Measurements from ENCODE around the gene CLEC20A. TPM values are rescaled to one million over a fixed set of nuclear protein-coding genes. Genes with fewer than 3 reads are reported as not detected.
A peak's percentile ranks its signal among the peaks of the same experiment; 100 is the strongest.

Gene CLEC20A
- total and polyA plus RNA-seq, 2 of the 8 experiments (the other 6 are each of a cell fraction or from before 2014, with no cell fraction given): not detected

- Histone ChIP-seq H3K79me2 (ENCODE audit: control insufficient read depth in 1 of 2, insufficient read depth in 2 of 2, low read length in 2 of 2) (no peaks in the 10 kb centered on the region), H3K9ac (replicated peaks in 1 of 4; ENCODE audit: extremely low read depth in 1 of 4, low read depth in 3 of 4, low read length in 3 of 4) (no peak overlapping the region), H2AK5ac (ENCODE audit: low read depth, low read length) (no peak overlapping the region), H3K79me1 (ENCODE audit: low read depth, low read length) (no peaks in the 10 kb centered on the region; the same call in 1 of the 2 replicates), H3K9me3 (ENCODE audit: insufficient read depth in 2 of 2, low read depth in 1 of 2, low read length in 1 of 2) (no peaks in the 10 kb centered on the region), H3K4ac (replicated peaks; ENCODE audit: insufficient read length, low read depth, low read length) (no peak overlapping the region), H3K56ac (replicated peaks; ENCODE audit: insufficient read length, low read depth, low read length) (no peak overlapping the region), H3K4me1 (replicated peaks in 1 of 4; ENCODE audit: control insufficient read depth in 3 of 4, insufficient read depth in 4 of 4, low read length in 3 of 4) (peaks cover 0 to 2% (median under 1%) of the 10 kb centered on the region in 4 experiments; a peak in 1 of 7 replicates), H3K23me2 (ENCODE audit: low read depth, low read length) (no peaks in the 10 kb centered on the region), H2AFZ (ENCODE audit: low read length) (peak overlapping the region; percentile 51; the same call in 1 of the 2 replicates), H2BK5ac (ENCODE audit: low read depth, low read length) (no peak overlapping the region), H4K91ac (replicated peaks; ENCODE audit: insufficient read length, low read length) (no peak overlapping the region), H3K4me2 (ENCODE audit: insufficient read depth in 1 of 2, low read depth in 2 of 2, low read length in 2 of 2) (no peak overlapping the region), H2BK12ac (ENCODE audit: low read depth, low read length) (no peak overlapping the region), H3K23ac (ENCODE audit: insufficient read length) (no peak overlapping the region), H4K5ac (ENCODE audit: insufficient read length, low read depth, low read length) (no peak overlapping the region), H3K14ac (ENCODE audit: insufficient read length) (no peak overlapping the region), H2BK20ac (ENCODE audit: low read length) (no peak overlapping the region), H3K36me3 (ENCODE audit: control insufficient read depth in 2 of 4, insufficient read depth in 4 of 4, low read length in 3 of 4) (no peaks in the 10 kb centered on the region), H3K18ac (ENCODE audit: extremely low read depth, low read length) (no peak overlapping the region), H3K27ac (ENCODE audit: low read depth, low read length) (no peak overlapping the region), H3K4me3 (ENCODE audit: extremely low read depth in 1 of 4, insufficient read depth in 2 of 4, low read depth in 3 of 4, low read length in 4 of 4) (no peak overlapping the region), H2BK120ac (replicated peaks; ENCODE audit: low read depth, low read length) (no peak overlapping the region), H4K8ac (ENCODE audit: extremely low read depth, insufficient read depth, low read length) (peak overlapping the region; percentile 5; the same call in 1 of the 2 replicates), H3K27me3 (replicated peaks in 1 of 4; ENCODE audit: control insufficient read depth in 3 of 4, extremely low read depth in 1 of 4, insufficient read depth in 3 of 4, low read length in 3 of 4) (no peaks in the 10 kb centered on the region), H2BK15ac (ENCODE audit: low read length) (no peak overlapping the region), H4K20me1 (replicated peaks in 1 of 2; ENCODE audit: control insufficient read depth in 1 of 2, insufficient read depth in 2 of 2, low read length in 2 of 2) (no peaks in the 10 kb centered on the region)
- peak in 1 of 2 experiments; percentile 15; a peak in 2 of 4 replicates for TF ChIP-seq RAD21 (IDR thresholded peaks at IDR 0.05 in 1 of 2, conservative IDR thresholded peaks at IDR 0.05 in 1 of 2; ENCODE audit: low read depth in 2 of 2, low read length in 2 of 2)
- TF ChIP-seq EP300 (IDR thresholded peaks at IDR 0.05; ENCODE audit: borderline replicate concordance in 1 of 2, low read depth in 2 of 2, low read length in 2 of 2): no peak
- TF ChIP-seq, protein P1, sequence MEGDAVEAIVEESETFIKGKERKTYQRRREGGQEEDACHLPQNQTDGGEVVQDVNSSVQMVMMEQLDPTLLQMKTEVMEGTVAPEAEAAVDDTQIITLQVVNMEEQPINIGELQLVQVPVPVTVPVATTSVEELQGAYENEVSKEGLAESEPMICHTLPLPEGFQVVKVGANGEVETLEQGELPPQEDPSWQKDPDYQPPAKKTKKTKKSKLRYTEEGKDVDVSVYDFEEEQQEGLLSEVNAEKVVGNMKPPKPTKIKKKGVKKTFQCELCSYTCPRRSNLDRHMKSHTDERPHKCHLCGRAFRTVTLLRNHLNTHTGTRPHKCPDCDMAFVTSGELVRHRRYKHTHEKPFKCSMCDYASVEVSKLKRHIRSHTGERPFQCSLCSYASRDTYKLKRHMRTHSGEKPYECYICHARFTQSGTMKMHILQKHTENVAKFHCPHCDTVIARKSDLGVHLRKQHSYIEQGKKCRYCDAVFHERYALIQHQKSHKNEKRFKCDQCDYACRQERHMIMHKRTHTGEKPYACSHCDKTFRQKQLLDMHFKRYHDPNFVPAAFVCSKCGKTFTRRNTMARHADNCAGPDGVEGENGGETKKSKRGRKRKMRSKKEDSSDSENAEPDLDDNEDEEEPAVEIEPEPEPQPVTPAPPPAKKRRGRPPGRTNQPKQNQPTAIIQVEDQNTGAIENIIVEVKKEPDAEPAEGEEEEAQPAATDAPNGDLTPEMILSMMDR (IDR thresholded peaks at IDR 0.05; ENCODE audit: control extremely low read depth in 1 of 3, insufficient read depth in 1 of 3, low read depth in 1 of 3, low read length in 3 of 3): peak in 2 of 3 experiments; percentile 13 to 44; a peak in 2 of 4 replicates
- TF ChIP-seq CTBP2 (IDR thresholded peaks at IDR 0.05; ENCODE audit: borderline replicate concordance, insufficient read depth, insufficient read length, low read length): no peak
- no peak for FAIRE-seq
- WGBS, 2 experiments (ENCODE audit: extremely low coverage in 1 of 2, insufficient coverage in 1 of 2, insufficient read length in 1 of 2, insufficient replicate concordance in 2 of 2, low coverage in 1 of 2, low lambda C conversion rate in 2 of 2, missing lambda C conversion rate in 1 of 2): 78% methylated on average over 14 of the region's 14 CpGs; no CpG with 5 or more reads in 1 of the 2 experiments
- CTCF ChIA-PET (ENCODE audit: partially characterized antibody): interaction anchor here (0.7 to 7.5 kb wide), 10 partner anchors 8 to 490 kb away, joined by 3 to 83 read pairs (median 4); no protein-coding TSS in a partner anchor
- no peak for DNase-seq (ENCODE audit: low read depth in 1 of 2, low spot score in 2 of 2)
- POLR2A ChIA-PET (ENCODE audit: partially characterized antibody): interaction anchor here (0.5 kb wide), 2 partner anchors 20 to 75 kb away, joined by 3 to 4 read pairs; no protein-coding TSS in a partner anchor
These were observed 16.7 kb upstream of the CLEC20A start for GRCh38 chr1:178513278-178513983.

Data from H1 (cell line).